ENCODE results near the gene PIGH.

DNA sequence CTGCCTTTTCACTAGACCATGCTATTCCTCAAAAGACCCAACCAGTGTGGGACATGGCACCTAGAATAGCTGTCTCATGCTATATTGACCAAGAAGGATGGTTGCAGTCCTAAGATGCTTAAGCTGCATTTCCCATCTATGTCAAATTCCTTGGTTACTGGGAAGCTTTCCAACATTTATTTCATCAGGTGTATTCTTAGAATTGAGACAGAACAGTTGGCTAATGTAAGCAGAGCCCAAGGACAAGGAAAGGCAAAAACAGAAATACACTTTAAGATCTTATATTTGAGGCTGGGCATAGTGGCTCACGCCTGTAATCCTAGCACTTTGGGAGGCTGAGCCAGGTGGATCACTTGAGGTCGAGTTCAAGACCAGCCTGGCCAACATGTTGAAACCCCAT, 44.4 kb upstream of the PIGH start:
- no peak for TF ChIP-seq CTCF (conservative IDR thresholded peaks at IDR 0.05)
- TF ChIP-seq EZH2 (IDR thresholded peaks at IDR 0.05; ENCODE audit: low read depth): no peak
